ENCODE measurements around the gene OR2S2. TPM values are rescaled to one million over a fixed set of nuclear protein-coding genes. Genes with fewer than 3 reads are reported as not detected.

The OR2S2 gene
- total and polyA plus RNA-seq, 2 of the 8 experiments (the other 6 are each of a cell fraction or from before 2014, with no cell fraction given) = not detected

- no peak overlapping the region for H3K27ac ChIP-seq (ENCODE audit: low read depth, low read length)
- DNase-seq (ENCODE audit: low read depth in 1 of 2, low spot score in 2 of 2) (no peak), FAIRE-seq (no peak)
- H3K9me3 ChIP-seq (ENCODE audit: insufficient read depth in 2 of 2, low read depth in 1 of 2, low read length in 1 of 2) = no peaks in the 10 kb centered on the region
- H3K4me1 ChIP-seq (replicated peaks in 1 of 4; ENCODE audit: control insufficient read depth in 3 of 4, insufficient read depth in 4 of 4, low read length in 3 of 4) = no peaks in the 10 kb centered on the region
- ChIA-PET CTCF (ENCODE audit: partially characterized antibody) (interaction anchor here (1.0 to 5.7 kb wide), 3 partner anchors 9 to 25 kb away, joined by 4 to 24 read pairs (median 4); no protein-coding TSS in a partner anchor), POLR2A (ENCODE audit: partially characterized antibody) (no interaction called here)
- H3K23me2 ChIP-seq (ENCODE audit: low read depth, low read length) = no peaks in the 10 kb centered on the region
- no peaks in the 10 kb centered on the region for H3K79me2 ChIP-seq (ENCODE audit: control insufficient read depth in 1 of 2, insufficient read depth in 2 of 2, low read length in 2 of 2)
- no peak overlapping the region for H2AFZ ChIP-seq (ENCODE audit: low read length)
- no peaks in the 10 kb centered on the region for H4K20me1 ChIP-seq (replicated peaks in 1 of 2; ENCODE audit: control insufficient read depth in 1 of 2, insufficient read depth in 2 of 2, low read length in 2 of 2)
- H3K4ac ChIP-seq (replicated peaks; ENCODE audit: insufficient read length, low read depth, low read length) = no peak overlapping the region
- no peak overlapping the region for H2BK5ac ChIP-seq (ENCODE audit: low read depth, low read length)
- no peak overlapping the region for H4K5ac ChIP-seq (ENCODE audit: insufficient read length, low read depth, low read length)
- no peak overlapping the region for H4K8ac ChIP-seq (ENCODE audit: extremely low read depth, insufficient read depth, low read length)
- no peak overlapping the region for H3K18ac ChIP-seq (ENCODE audit: extremely low read depth, low read length)
- H3K9ac ChIP-seq (replicated peaks in 1 of 4; ENCODE audit: extremely low read depth in 1 of 4, low read depth in 3 of 4, low read length in 3 of 4) = no peak overlapping the region
- H2BK12ac ChIP-seq (ENCODE audit: low read depth, low read length) = no peak overlapping the region
- no peak overlapping the region for H2BK15ac ChIP-seq (ENCODE audit: low read length)
- no peaks in the 10 kb centered on the region for H3K79me1 ChIP-seq (ENCODE audit: low read depth, low read length)
- no peak overlapping the region for H3K4me2 ChIP-seq (ENCODE audit: insufficient read depth in 1 of 2, low read depth in 2 of 2, low read length in 2 of 2)
- 68% methylated on average over 7 of the region's 7 CpGs; no CpG with 5 or more reads in 1 of the 2 experiments for WGBS, 2 experiments (ENCODE audit: extremely low coverage in 1 of 2, insufficient coverage in 1 of 2, insufficient read length in 1 of 2, insufficient replicate concordance in 2 of 2, low coverage in 1 of 2, low lambda C conversion rate in 2 of 2, missing lambda C conversion rate in 1 of 2)
- peaks cover 0 to 6% (median under 1%) of the 10 kb centered on the region in 4 experiments; a peak in 3 of 7 replicates for H3K27me3 ChIP-seq (replicated peaks in 1 of 4; ENCODE audit: control insufficient read depth in 3 of 4, extremely low read depth in 1 of 4, insufficient read depth in 3 of 4, low read length in 3 of 4)
- no peak overlapping the region for H3K14ac ChIP-seq (ENCODE audit: insufficient read length)
- no peaks in the 10 kb centered on the region for H3K36me3 ChIP-seq (ENCODE audit: control insufficient read depth in 2 of 4, insufficient read depth in 4 of 4, low read length in 3 of 4)
- H2BK120ac ChIP-seq (replicated peaks; ENCODE audit: low read depth, low read length) = no peak overlapping the region
- no peak overlapping the region for H4K91ac ChIP-seq (replicated peaks; ENCODE audit: insufficient read length, low read length)
- no peak overlapping the region for H3K56ac ChIP-seq (replicated peaks; ENCODE audit: insufficient read length, low read depth, low read length)
- no peak overlapping the region for H2AK5ac ChIP-seq (ENCODE audit: low read depth, low read length)
- H2BK20ac ChIP-seq (ENCODE audit: low read length) = no peak overlapping the region
- H3K23ac ChIP-seq (ENCODE audit: insufficient read length) = no peak overlapping the region
- no peak overlapping the region for H3K4me3 ChIP-seq (ENCODE audit: extremely low read depth in 1 of 4, insufficient read depth in 2 of 4, low read depth in 3 of 4, low read length in 4 of 4)
- no peak for TF ChIP-seq SIN3A (conservative IDR thresholded peaks at IDR 0.05 in 1 of 2, IDR thresholded peaks at IDR 0.05 in 1 of 2; ENCODE audit: low read depth in 1 of 2, low read length in 2 of 2)
- TF ChIP-seq SIX5 (IDR thresholded peaks at IDR 0.05; ENCODE audit: low read depth, low read length) = no peak
- no peak for TF ChIP-seq YY1 (IDR thresholded peaks at IDR 0.05; ENCODE audit: low read depth, low read length)
- no peak for TF ChIP-seq POLR2A (IDR thresholded peaks at IDR 0.05; ENCODE audit: control extremely low read depth in 1 of 2, low read depth in 2 of 2, low read length in 2 of 2)
- TF ChIP-seq SUZ12 (IDR thresholded peaks at IDR 0.05; ENCODE audit: low read length) = no peak
- no peak for TF ChIP-seq SP1 (IDR thresholded peaks at IDR 0.05; ENCODE audit: low read depth, low read length)
- no peak for TF ChIP-seq FOSL1 (IDR thresholded peaks at IDR 0.05; ENCODE audit: insufficient read depth, low read depth, low read length)
- no peak for TF ChIP-seq PHF8 (conservative IDR thresholded peaks at IDR 0.05; ENCODE audit: low read depth, low read length)
- no peak for TF ChIP-seq TAF1 (IDR thresholded peaks at IDR 0.05; ENCODE audit: low read depth, low read length)
- TF ChIP-seq CHD2 (IDR thresholded peaks at IDR 0.05; ENCODE audit: low read length) = no peak
- no peak for TF ChIP-seq SIRT6 (IDR thresholded peaks at IDR 0.05; ENCODE audit: low read length)
- no peak for TF ChIP-seq HDAC6 (IDR thresholded peaks at IDR 0.05; ENCODE audit: low read depth, low read length)
- TF ChIP-seq EP300 (IDR thresholded peaks at IDR 0.05; ENCODE audit: borderline replicate concordance in 1 of 2, low read depth in 2 of 2, low read length in 2 of 2) = no peak
- TF ChIP-seq CREB1 (IDR thresholded peaks at IDR 0.05) = no peak
- no peak for TF ChIP-seq SP4 (IDR thresholded peaks at IDR 0.05; ENCODE audit: low read length)
These were observed 22.0 kb downstream of the OR2S2 start for GRCh38 chr9:35935755-35936509.

All from H1 (cell line).